Measurements from ENCODE around the gene PIN1.
"Not testable (repeated sequence)": the region's sequence is repeated elsewhere in the genome, so short reads cannot be mapped to it uniquely, and the experiment has no call there.

The PIN1 gene

GRCh38 chr19:9818734-9819595 is 16.2 kb upstream of the PIN1 start, which contains the start of gene FBXL12:
FBXL12 (minus strand) TSS chr19:9819079; CDS start chr19:9818813, 266 bp downstream.
- DNase-seq: peak; percentile 100

GRCh38 chr19:9819596-9819909 is 15.6 kb upstream of the PIN1 start:
- no peak for DNase-seq

DNA sequence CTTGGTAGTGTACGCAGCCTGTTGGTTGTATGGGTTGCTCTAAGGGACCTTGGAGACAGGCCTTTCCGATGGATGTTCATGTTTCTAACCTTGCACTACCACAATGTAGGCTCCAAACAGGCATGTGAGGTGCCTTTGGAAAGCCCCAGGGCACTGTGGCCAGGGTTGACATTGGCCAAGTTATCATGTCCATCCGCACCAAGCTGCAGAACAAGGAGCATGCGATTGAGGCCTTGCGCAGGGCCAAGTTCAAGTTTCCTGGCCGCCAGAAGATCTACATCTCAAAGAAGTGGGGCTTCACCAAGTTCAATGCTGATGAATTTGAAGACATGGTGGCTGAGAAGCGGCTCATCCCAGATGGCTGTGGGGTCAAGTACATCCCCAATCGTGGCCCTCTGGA is 15.1 kb upstream of the PIN1 start:
- DNase-seq: not testable (repeated sequence)

DNA sequence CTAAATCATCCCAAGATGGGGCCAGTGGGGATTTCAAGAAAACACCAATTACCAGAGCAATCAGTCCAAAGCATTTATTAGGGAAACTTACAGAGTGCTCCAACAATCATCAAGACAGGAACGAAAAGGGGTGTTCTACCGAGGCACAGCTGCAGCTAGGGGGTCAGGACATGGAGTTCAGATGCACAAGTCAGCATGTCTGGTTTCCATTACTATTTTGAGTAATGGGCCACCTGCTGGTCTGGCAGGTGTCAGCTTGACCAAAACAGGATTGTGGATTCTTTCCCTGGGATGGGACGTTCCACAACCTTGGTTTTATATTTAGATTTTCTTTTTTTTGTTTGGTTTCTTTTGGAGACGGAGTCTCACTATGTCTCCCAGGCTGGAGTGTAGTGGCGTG is 11.3 kb upstream of the PIN1 start:
- DNase-seq: no peak

GRCh38 chr19:9827289-9828238 is 7.6 kb upstream of the PIN1 start, which contains the start of gene UBL5:
UBL5 (plus strand) TSS chr19:9827918; CDS start chr19:9828338, 420 bp downstream.
- DNase-seq: peak; percentile 93

GRCh38 chr19:9828551-9829063 is 6.5 kb upstream of the PIN1 start:
- no peak for DNase-seq

DNA sequence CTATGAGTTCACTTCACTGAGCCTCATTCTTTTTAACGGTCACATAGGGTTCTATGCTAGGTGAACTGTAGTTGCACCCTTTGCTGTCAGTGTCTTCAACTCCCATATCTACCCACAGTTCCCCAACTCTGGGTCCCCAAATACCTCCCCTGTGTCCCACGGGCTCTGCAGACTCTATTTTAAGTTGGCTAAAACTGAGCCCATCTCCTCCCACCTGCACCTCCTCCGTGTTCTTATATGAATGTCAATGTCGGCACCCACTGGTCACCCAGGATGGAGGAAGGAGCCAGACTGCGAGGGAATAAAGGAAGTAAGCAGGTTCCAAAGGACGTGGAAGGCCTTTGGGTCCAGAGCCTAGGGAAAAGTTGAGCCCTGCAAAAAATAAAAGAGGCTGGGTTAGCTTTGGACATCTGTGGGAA is 802 bp upstream of the PIN1 start:
- DNase-seq: no peak

GRCh38 chr19:9835507-9835949 is 410 bp downstream of the PIN1 start:
- DNase-seq: no peak

GRCh38 chr19:9836021-9836420 is 903 bp downstream of the PIN1 start:
- DNase-seq: no peak

- DNase-seq: no peak
Observed at GRCh38 chr19:9838324-9838723, 3.2 kb downstream of the PIN1 start.

DNA sequence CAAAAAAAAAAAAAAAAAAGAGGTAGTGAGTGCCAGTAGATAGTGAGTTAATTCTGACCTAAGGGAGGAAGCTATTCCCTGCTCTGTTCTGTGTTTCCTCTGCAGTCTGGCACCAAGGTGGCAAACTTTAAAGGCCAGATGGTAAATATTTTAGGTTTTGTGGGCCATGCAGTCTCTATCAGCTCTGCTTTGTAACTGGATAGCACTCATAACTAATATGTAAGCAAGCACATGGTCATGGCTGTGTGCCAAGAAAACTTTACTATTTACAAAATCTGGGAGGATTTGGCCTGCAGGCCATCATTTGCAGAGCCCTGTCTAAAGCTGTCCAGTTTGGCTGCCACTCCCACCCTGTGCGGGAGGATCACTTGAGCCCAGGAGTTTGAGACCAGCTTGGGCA is 4.3 kb downstream of the PIN1 start:
- DNase-seq: no peak

DNA sequence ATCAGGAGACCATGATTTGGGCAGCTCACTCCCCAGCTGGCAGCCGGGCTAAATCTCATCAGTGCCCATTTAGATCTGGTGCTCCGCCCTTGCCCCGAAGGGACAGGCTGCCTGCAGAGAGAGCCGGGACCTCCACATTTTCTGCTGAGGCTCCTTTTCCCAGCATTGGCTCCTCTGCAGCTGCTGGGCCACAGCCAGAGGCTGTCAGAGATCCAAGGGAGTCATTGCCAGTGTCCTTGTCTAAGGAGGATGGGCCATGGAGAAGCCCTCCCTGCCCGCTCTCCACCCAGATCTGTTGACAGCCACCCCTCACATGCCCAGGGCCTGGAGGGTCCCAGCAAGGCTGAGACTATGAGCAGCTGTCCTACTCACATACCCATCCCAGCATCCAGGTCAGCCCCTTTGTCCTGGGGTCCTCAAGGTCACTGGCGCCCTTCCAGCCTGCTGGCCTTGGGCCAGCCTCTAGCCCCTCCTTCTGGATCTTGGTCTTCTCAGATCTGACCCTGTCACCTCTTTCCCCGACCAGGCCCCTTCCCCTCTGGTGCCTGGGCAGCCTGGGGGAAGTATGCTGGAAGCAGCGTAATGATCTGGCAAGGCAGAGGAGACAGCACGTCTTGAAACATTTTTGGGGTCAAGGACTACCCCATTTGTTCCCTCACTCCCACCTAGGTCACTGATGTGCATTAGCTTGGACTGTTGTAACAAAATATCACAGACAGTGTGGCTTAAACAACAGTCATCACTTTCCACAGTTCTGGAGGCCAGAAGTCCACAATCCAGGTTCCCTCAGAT is 7.9 kb downstream of the PIN1 start:
- DNase-seq: no peak

- DNase-seq: not testable (repeated sequence)
Observed at GRCh38 chr19:9843626-9844273, 8.6 kb downstream of the PIN1 start.

DNA sequence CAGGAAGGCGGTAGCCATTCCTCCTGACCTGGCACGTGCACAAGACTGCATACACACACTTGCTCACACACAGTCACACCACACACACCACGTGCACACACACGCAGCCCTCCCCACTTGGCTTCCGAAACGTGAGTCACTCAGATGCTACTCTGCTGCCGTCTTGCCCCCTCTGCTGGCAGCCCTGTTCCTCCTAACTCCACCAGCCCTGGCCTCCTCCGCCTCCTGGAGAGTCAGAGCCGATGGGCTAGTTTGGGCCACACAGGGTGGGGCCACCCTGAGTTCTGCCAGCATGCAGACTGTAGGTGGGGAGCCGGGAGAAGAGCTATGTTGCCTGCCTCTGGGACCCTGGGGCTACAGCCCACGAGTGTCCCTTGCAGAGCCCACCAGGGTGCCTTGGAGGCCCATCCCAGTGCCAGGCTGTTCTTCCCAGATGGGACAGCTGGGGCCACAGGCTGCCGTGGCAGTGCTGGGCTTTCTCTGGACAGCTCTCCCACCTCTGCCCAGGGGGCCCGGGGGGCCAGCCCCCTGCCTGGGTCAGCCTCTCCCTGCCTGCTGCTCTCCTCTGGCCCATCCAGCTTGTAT is 12.1 kb downstream of the PIN1 start:
- DNase-seq: peak; percentile 63

- peak; percentile 76 for DNase-seq
Observed at GRCh38 chr19:9848060-9848459, 12.9 kb downstream of the PIN1 start.

DNA sequence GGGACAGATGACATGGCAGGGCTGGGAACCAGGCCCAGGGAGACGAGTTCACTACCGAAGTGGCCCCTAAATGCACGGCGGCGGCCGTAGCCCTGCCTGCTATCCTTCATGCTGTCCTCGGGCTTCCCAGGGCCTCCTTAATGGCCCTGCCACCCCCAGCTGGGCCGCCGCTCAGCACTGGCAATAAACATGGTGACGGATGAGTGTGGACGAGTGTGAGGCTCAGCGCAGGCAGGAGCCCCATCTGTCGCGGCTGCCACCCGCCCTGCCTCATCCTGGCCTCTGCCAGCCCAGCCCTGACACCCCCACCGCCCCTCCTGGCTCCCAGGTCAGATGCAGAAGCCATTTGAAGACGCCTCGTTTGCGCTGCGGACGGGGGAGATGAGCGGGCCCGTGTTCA is 13.6 kb downstream of the PIN1 start:
- DNase-seq: no peak

DNA sequence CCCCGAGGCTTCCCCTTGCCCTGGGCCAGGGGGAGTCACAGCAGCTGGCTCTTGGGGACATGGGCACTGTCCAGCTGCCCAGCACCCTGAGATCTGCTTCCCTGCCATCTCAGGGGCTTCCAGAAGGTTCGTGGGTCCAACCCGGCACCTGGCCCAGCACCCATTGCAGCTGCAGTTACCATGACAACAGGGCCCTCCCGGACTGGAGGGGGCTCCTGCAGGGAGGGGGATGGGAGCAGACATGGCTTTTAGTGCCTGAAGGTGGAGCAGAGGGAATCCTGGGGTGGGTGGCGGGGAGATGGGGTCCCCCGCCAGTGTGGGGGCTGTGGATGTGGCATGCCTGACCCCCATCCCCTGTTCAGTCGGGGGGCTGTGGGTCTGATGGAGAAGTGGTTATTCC is 14.7 kb downstream of the PIN1 start:
- DNase-seq: no peak

DNA sequence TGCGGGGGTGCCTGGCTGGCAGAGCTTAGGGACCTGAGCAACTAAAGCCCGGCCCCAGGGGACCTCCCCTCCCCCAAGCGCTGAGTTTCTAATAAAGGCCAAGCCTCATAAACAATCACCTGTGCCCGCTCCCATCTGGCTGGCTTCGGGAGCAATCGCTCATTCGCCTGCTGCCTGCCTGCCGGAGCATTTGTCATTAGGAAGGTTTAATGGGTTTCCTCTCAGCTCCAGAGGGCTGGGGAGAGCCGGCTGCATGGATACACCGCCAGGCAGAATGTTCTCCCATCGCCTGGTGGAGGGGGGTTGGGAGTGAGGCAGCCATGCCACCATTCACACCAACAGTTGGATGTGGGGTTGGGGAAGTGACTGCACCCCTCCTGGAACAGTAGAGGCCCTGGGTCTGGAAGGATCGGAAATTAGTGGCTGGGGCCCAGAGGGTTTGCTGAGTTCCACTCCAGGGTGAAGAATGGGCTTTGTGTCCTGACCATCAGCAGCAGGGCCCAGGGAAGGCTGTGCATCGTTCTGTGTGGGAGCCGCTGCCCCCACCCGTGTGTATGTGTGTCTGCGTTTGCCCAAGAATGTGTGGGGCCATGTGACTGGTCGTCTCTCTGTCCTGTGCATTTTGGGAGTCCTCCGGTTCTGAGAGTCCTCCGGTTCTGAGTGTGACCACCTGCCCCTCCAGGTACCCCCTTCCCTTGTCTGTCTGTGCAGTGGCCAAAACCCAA is 15.3 kb downstream of the PIN1 start:
- no peak for DNase-seq

- no peak for DNase-seq
Observed at GRCh38 chr19:9854282-9854846, 19.2 kb downstream of the PIN1 start.

- no peak for DNase-seq
Observed at GRCh38 chr19:9856609-9857008, 21.5 kb downstream of the PIN1 start.
